ENCODE data around the gene IL33. TPM values are rescaled to one million over a fixed set of nuclear protein-coding genes. Genes with fewer than 3 reads are reported as not detected.

Gene IL33
- total RNA-seq, 4 donors from 2014 or later, result 1.6 to 3.1 (median 1.9) TPM

- ATAC-seq, result peak in 1 of 2 donors; percentile 43
- Histone ChIP-seq H3K9me3 (no peaks in the 10 kb centered on the region), H3K4me1 (no peaks in the 10 kb centered on the region), H3K27ac (peak overlapping the region; percentile 54 to 66 (median 66)), H3K36me3 (no peaks in the 10 kb centered on the region), H3K27me3 (no peaks in the 10 kb centered on the region), H3K4me3 (peak overlapping the region in 2 of 4 donors; percentile 14 to 22)
- TF ChIP-seq CTCF (IDR thresholded peaks at IDR 0.05 in 4 of 5, conservative IDR thresholded peaks at IDR 0.05 in 1 of 5), result no peak
- no peak for TF ChIP-seq POLR2A (IDR thresholded peaks at IDR 0.05)
- no peak for DNase-seq
- in situ Hi-C loops (cut with MboI; ENCODE audit: low sequenced_read_pairs in 4 of 4), result no loop called here
- intact Hi-C loops (cut with DNase I; ENCODE audit: low total_unique reads), result no loop called here
Observed at GRCh38 chr9:6218099-6218502, 2.5 kb downstream of the IL33 start.

- TF ChIP-seq POLR2A (IDR thresholded peaks at IDR 0.05), result no peak
- no peak for TF ChIP-seq CTCF (IDR thresholded peaks at IDR 0.05 in 4 of 5, conservative IDR thresholded peaks at IDR 0.05 in 1 of 5)
- no peak for ATAC-seq
- Histone ChIP-seq H3K4me3 (no peak overlapping the region), H3K36me3 (no peaks in the 10 kb centered on the region), H3K27me3 (no peaks in the 10 kb centered on the region), H3K4me1 (no peaks in the 10 kb centered on the region), H3K27ac (peak overlapping the region in 3 of 4 donors; percentile 11 to 31 (median 24)), H3K9me3 (no peaks in the 10 kb centered on the region)
- intact Hi-C loops (cut with DNase I; ENCODE audit: low total_unique reads) (no loop called here), in situ Hi-C loops (cut with MboI; ENCODE audit: low sequenced_read_pairs in 4 of 4) (no loop called here)
- no peak for DNase-seq
Observed at GRCh38 chr9:6219040-6219439, 3.4 kb downstream of the IL33 start.

GRCh38 chr9:6219981-6220380 lies 4.4 kb downstream of the IL33 start:
- H3K9me3 ChIP-seq, result no peaks in the 10 kb centered on the region
- H3K4me3 ChIP-seq, result no peak overlapping the region
- H3K4me1 ChIP-seq, result no peaks in the 10 kb centered on the region
- no peak for TF ChIP-seq POLR2A (IDR thresholded peaks at IDR 0.05)
- no peak for TF ChIP-seq CTCF (IDR thresholded peaks at IDR 0.05 in 4 of 5, conservative IDR thresholded peaks at IDR 0.05 in 1 of 5)
- in situ Hi-C loops (cut with MboI; ENCODE audit: low sequenced_read_pairs in 4 of 4) (no loop called here), intact Hi-C loops (cut with DNase I; ENCODE audit: low total_unique reads) (no loop called here)
- H3K27ac ChIP-seq, result peak overlapping the region in 1 of 4 donors; percentile 24
- no peaks in the 10 kb centered on the region for H3K36me3 ChIP-seq
- no peak for ATAC-seq
- H3K27me3 ChIP-seq, result no peaks in the 10 kb centered on the region
- DNase-seq, result no peak

GRCh38 chr9:6224393-6225154 lies 9.0 kb downstream of the IL33 start:
- Histone ChIP-seq H3K27me3 (no peaks in the 10 kb centered on the region), H3K36me3 (no peaks in the 10 kb centered on the region), H3K9me3 (no peaks in the 10 kb centered on the region), H3K4me3 (no peak overlapping the region), H3K27ac (no peak overlapping the region), H3K4me1 (no peaks in the 10 kb centered on the region)
- in situ Hi-C loops (cut with MboI; ENCODE audit: low sequenced_read_pairs in 4 of 4), result no loop called here
- intact Hi-C loops (cut with DNase I; ENCODE audit: low total_unique reads), result no loop called here
- ATAC-seq (no peak), DNase-seq (no peak)
- TF ChIP-seq CTCF (IDR thresholded peaks at IDR 0.05 in 4 of 5, conservative IDR thresholded peaks at IDR 0.05 in 1 of 5) (no peak), POLR2A (IDR thresholded peaks at IDR 0.05) (no peak)
